ENCODE data around the gene CASZ1.

DNA sequence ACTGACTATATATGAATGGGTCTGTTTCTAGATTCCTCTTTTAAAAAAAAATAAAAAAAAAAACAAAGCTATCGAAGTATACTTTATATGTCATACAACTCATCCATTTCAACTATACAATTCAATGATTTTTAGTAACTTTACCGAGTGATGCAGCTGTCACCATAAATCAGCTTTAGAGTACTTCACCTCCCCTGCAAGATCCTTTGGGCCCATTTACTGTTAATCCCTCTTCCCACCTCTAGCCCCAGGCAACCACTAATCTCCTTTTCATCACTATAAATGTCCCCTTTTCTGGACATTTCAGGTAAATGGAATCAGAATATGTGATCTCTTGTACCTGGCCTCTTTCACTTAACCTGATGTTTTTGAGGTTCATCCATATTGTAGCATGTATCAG, 187.8 kb downstream of the CASZ1 start:
- no peak for TF ChIP-seq CTCF (IDR thresholded peaks at IDR 0.05)
- no peak for TF ChIP-seq ZFX (IDR thresholded peaks at IDR 0.05; ENCODE audit: borderline replicate concordance)
